Medulla oblongata (tissue), 1 donor: ENCODE measurements around the gene PDZD7.

Source experiments
- DNase-seq: peaks from one replicate; pipeline ENCODE4 v3.0.0-alpha.2; 2015; ENCODE audit errors: extremely low spot score

Gene PDZD7

DNA sequence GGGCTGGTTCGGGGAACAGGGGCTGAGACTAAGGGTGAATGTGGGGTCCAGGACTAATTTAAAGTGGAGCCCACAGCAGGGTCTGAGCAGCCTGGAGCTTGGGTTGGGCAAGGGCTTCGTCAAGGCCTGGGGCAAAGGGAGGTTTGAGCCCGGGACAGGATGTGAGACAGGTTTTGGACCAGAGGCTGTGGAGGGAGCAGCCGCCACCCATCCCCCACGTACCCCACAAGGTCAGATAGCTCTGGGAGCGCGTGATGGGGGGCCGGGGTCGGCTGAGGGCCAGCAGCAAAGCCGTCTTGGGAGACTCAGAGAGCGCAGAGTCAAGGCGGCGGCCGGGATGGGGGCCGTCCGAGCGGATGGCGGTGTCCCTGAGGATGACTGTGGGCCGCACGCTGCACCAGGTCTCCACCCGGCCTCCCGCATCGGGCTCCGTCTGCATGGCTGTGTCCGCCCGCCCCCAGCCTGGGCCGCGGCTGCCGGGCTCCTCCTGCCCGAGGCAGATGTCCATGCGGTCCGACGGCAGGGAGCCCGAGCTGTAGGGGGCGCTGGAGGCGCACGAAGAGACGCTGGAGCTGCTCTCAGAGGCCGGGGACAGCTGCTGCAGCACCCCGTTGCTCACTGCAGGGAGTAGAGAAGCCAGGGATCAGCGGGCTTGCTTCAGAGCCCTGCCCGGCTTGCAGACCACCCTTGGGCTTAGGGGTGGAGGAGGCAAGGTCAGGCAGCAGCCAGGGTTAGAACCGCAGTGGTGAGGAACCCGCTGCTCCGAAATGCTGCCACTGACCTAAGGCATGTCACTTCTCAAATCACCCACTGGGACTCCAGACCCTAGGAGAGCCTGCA lies 12.1 kb downstream of the PDZD7 start:
- peak; percentile 85 for DNase-seq

DNA sequence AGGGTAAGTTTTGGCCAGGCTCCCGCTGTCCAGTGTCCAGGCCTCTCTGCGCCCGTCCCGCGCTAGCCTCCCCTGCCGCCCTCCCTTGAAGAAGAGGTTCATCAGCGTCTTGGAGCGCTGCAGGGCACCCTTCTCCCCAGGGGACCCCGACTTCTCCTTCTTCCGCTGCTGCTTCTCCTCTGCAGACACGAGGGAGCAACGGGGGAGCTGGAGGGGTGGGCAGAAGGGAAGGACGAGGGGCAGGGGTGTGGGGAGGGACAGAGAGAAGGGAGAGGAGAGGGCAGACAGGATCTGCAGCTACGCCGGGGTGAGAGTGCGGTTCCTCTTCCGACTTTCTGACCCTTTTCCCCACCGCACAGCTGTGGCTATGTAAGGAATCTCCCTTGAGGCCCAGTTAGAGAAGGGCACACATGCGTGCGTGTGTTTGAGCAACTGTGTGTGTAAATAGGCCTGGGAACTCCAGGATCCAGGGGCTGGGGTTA lies 12.8 kb downstream of the PDZD7 start:
- DNase-seq: no peak

DNA sequence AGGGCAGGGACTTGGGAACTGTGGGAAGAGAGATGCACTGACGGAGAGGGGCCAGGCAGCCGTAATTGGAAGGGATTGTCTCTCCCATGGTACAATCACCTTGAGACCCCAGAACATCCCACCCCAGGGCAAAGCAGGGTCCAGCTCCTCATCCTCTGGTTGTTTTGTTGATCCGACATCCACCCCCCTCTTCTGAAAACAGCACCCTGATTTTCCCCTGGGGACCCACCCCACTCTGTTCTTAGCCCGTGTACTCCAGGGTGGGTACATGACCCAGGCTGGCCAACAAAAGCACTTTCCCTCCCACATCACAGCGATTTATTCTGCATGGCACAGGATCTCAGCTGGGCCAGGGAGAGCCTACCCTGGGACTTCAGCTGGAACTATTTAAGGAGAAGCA lies 14.1 kb downstream of the PDZD7 start:
- DNase-seq: no peak

DNA sequence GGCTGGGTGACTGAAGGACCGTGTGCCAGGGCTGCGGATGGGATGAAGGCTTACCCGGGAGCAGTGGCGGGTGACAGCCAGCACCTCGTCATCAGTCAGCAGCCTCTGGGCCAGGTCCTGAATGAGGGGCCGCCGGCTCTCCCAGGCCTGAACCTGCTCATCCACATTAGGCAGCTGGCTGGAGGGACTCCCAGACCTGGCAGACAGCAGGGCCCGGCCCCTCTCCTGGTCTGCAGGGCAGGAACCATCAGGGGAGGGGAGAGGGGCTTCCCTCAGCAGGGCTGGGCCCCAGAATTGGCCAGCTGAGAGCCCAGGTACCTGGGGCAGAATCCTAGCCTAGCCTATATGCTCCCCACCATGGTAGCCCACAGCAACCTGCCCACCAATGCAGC lies 15.4 kb downstream of the PDZD7 start:
- DNase-seq: no peak

DNA sequence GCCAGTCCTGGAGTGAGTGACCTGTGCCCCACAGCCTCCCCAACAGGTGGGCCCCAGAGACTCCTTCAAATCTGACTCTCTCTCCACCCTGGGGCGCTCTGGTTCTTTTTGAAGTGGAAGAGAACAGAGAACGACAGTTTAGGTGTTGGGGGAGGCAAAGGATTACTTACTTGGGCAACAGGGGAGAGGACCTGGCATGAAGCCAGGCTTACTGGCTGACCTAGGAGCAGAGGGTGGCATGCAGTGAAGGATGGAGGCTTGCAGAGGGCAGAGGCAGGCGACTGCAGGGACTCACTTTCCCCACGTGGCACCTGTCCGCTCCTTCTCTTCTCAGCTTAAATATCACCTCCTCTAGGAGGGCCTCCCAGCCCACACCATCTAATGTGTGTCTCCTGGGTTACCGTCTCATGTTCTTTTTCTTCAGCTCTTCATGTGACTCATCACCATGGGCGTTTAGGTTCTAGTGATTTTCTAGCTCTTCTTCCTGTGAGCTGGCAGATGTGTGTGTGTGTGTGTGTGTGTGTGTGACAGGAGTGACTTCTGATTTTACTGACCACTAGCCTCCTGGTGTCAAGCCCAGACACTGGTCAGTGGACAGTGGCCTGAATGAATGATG lies 15.9 kb downstream of the PDZD7 start:
- DNase-seq: no peak

DNA sequence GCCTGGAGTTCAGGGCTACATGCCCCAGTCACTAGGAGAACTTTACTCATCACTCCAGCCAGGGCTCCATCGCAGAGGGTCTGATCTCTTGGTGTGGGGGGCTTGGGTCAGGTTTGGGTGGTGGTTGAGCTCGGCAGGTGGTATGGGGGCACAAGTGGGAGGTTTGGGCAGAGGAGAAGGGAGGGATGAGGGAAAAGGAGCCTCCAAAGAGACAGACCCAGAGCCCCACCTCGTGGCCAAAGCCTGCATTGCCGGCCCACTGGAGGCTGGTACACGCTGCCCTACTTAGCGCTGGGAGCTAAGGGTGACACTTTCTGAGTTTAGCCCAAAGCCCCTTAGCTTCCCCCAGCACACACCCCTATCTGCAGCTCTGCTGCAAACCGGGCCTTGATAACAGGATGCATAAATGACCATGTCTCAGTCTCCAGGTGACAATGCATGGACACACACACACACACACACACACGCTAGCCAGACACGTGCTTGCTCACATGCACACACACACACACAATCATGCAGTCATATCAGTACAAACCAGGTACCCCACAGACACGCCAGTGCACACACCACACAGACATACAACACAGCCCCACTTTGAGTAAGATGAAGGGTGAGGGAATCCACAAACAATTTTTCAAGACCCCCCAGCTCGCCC lies 16.6 kb downstream of the PDZD7 start:
- DNase-seq: peak; percentile 85

DNA sequence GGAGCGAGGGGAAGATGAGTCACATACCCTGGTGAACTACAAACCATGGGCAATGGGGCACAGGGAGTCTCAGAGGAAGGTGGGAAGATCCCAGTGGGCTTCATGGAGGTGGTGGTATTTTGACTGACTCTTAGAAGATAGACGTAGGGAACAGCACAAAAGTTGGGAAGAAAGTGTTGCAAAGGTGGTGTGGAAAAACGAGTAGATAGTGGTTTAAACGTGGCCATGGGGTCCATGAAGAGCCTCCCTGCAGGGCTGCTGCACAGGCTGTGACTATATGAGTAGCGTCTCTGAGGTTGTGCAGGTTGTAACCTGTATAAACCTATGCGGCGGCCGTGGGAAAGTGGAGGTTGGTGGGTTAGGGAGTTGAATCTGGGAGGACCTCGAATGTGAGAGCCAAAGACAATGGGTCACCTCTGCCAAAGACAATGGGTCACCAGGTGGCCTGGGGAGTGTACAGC lies 17.5 kb downstream of the PDZD7 start:
- DNase-seq: no peak

DNA sequence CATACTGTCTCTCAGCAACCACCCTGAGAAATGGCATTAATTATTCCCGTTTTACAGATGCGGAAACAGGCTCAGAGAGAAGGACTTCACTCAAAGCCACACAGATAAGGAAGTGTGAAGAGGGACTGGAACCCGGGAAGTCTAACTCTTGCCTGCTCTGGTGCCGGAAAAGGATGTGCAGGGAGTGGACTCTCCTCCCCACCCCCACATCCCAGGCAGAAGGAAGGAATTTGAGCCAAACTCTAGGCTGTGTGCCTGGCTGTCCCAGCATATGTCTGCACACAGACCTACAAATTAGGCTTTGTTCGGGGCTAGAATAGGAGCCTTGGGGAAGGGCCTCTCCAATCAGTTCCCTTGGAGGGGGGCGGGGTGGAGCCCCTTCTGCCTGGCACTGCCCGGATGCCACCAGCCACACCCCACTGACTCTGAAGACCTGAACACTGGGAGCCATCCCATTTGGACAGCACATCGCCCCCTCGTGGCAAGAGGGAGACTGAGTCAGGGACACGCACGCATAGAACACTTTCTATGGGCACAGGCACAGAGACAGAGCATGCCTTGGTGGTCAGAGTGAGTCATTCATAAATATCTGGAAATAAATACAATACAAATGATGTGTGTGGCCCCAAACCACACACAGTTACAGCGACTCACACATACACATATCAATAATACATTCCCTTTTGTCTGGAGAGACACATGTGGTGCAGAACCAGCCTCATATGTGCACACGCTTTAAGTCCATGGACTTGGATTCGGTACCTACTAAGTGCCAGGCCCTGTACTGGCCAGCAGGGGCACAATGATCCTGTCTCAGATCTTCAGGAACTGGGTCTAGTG lies 18.2 kb downstream of the PDZD7 start:
- DNase-seq: peak; percentile 99

DNA sequence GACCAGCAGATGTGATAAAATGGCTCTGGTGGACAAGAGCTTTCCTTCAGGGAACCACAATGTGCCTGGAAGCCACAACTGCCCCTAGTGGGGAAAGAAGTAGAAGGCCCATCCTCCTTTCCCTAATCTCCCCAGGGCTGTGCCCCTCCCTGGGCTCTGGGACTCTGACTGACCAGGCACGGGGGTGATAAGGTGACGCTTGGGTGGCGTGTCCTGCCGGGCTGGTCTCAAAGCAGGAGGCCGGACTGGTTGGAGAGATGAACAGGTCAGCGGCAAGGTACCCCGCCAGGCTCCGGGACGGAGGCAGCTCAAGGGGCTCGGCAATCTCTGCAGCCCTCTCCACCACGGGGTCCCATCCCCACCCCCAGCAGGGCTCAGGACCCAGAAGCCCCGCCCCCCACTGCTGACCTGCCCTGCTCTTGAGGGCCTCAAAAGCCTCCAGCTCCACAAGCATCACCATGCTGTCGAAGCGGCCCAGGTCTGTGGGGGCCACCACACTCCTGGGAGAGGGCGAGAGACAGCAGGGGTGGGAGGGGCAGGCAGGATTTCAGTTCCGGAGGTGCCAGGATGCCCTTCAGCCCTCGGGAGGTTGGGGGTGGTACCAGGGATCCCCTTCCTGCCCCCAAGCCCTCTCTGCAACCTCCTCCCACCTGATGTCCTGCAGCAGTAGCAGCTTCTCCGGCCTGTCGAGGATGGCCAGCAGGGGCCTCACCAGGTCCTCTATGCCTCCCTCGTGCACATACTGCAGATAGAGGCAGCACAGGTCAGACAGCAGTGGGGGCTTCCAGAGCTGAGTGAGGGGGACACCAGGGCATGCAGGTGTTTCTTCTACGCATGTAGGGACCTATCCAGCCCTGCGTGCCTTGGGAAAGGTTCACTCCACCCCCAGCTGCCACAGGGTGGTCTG lies 19.2 kb downstream of the PDZD7 start:
- no peak for DNase-seq

DNA sequence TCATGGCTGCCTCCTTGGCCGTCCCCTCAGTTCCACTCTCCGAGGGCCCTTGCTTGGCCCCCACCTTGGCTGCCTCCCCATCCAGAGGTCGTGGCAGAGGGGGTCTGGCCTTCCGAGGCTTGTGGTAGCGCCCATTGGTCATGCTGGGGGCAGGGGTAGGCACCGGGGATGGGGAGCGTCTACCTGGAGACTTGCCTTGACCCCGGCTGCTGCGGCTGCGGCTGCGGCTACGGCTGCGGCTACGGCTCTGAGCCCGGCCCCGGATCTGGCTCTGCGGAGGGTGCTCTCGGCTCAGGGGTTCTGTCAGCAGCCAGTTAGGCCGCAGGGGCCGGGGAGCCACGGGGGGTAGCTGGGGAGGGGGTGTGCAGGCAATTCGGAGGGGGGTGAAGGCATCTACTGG lies 20.6 kb downstream of the PDZD7 start:
- no peak for DNase-seq

DNA sequence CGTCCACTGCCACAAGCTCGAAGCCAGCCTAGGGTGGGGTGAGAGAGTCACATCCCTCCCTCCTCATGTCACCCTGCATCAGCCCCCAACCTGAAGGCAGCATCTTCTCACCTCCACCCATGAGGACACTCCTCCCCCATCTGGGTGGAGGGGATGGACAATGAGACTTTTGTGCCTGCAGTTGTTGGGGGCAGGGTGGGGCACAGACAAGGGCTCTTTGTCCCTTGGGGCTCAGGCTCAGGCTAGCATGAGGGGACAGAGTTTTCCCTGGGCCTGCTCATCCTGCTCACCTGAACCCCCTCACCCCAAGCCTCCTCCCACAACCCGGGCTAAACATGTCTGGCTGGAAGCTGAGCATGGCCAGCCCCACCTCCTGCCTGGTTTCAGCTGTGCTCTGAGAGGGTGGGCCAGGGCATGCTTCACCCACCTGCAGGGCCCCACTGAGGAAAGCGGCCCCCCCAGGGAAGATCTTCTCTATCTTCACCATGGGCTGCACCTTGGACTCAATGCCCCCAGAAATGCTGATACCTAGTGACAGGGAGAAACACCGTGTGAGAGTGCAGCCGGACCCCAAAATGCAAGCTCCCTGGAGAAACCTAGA lies 22.0 kb downstream of the PDZD7 start:
- DNase-seq: peak; percentile 92

DNA sequence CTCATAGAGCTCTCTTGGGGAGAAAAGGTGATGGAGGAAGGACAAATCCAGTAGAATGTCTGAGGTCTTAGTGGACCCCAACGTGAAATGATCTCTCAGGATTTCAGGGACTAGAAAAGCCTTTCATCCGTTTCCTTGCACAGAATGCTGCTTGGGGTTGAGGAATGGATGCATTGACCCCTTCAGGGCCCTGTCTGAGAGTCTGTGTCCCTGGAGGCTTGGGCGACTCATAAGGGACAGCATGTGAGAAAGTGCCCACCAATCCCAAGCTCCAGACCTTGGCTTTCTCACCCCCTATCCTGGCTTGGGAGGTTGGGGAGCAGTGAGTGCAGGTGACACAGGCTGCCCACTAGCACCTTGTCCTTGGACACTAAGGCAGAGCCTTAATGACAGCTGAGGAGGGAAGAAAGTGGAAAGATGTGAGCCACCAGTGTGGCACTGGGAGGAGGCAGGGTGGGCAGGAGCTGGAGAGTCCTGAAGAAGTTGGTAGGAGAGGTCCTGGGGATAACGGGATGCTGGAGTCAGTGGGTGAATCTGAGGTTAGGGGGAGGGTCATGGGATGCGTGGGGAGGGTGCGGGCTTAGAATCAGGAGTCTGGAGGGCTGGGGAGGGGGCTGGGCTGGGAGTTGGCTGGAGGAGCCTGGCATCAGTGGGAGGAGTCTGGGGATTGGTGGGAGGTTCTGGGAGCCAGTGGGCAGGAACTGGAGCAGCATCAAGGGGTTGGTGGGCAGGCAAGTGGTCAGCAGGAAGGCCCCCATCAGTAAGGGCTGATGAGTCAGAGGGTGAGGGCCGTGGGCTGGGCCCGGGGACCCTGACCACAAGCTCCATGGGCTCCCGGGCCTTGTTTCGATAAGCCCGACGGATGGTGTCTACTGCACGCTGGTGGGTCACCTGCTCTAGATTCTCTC lies 22.8 kb downstream of the PDZD7 start:
- DNase-seq: peak; percentile 78

DNA sequence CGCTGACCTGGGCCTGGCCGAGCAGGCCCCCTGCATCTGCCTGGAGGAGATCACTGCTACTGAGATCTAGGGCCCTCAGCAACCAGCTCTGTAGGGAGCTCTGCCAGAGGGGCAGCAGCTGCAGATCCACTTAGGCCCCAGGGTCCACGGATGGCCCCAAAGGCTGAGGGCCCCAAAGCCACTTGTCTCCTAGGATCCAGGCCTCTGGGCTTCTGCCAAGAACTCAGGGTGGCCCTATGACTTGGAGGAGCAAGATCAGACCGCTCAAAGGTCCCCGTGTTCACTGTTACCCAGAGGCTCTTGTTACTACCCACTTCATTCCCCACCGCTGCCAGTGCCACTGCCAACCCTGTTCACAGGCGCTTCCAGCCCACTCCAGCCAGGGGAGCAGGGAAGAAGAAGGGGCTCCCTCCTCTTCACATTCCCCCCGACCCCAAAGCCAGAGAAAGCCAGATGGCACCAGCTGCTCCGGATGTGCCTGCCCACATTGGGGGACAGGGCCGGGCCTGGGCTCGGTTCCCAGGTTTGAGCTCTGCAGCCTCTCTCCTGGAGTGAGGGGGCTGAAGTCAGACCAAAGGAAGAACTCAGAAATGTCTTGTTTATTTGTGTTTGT lies 23.7 kb downstream of the PDZD7 start:
- DNase-seq: peak; percentile 54

DNA sequence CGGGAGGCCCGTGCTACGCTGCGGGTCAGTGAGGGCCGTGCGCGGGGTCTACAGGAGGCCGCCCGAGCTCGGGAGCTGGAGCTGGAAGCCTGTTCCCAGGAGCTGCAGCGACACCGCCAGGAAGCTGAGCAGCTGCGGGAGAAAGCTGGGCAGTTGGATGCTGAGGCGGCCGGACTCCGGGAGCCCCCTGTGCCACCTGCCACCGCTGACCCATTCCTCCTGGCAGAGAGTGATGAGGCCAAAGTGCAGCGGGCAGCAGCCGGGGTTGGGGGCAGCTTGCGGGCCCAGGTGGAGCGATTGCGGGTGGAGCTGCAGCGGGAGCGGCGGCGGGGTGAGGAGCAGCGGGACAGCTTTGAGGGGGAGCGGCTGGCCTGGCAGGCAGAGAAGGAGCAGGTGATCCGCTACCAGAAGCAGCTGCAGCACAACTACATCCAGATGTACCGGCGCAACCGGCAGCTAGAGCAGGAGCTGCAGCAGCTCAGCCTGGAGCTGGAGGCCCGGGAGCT lies 24.3 kb downstream of the PDZD7 start:
- no peak for DNase-seq

DNA sequence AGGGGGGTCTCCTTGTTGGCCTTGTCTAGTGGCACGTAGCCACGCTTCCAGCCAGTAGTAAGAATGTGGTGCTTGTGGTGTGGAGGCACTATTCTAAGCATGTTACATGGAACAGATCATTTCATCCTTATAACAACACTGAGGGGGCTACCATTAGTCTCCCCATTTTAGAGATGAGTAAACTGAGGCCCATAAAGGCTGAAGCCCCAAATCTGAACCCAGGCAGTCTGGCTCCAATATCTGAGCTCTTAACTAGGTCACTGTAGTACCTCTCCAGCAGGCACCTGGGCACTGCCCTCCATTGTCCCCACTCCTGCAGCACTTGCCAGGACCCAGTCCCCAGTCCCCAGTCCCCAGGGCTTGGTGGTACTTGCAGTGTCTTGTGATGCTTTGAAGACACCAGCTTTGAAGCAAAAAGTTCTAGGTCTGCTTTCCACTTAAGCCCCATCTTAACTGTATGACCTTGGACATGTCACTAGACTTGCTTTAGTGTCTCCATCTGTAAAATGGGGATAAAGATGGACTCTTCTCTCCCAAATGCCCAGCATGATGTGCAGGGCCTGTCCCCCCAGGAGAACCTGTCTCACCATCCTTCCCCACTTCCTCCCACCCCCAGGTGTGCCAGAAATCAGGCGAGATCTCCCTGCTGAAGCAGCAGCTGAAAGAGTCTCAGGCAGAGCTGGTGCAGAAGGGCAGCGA lies 24.9 kb downstream of the PDZD7 start:
- no peak for DNase-seq

DNA sequence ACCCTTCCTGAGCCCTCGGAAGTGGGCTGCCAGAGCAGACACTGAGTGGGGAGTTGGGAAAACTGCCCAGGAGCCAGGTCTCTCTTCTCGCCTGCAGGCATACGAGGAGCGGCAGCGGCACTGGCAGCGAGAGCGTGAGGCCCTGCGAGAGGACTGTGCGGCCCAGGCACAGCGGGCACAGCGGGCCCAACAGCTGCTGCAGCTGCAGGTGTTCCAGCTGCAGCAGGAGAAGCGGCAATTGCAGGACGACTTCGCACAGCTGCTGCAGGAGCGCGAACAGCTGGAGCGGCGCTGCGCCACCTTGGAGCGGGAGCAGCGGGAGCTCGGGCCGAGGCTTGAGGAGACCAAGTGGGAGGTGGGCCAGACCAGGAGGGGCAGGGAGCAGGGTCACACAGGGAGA lies 25.6 kb downstream of the PDZD7 start:
- DNase-seq: no peak

DNA sequence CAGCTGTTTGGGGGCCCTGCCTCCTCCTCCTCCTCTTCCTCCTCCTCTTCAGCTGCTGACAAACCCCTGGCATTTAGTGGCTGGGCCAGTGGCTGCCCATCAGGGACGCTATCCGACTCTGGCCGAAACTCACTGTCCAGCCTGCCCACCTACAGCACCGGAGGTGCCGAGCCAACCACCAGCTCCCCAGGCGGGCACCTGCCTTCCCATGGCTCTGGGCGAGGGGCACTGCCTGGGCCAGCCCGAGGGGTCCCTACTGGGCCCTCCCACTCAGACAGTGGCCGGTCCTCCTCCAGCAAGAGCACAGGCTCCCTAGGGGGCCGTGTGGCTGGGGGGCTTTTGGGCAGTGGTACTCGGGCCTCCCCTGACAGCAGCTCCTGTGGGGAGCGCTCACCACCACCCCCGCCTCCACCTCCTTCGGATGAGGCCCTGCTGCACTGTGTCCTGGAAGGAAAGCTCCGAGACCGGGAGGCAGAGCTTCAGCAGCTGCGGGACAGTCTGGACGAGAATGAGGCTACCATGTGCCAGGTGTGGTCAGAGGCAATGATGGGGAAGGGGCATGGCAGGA lies 27.2 kb downstream of the PDZD7 start:
- DNase-seq: no peak

DNA sequence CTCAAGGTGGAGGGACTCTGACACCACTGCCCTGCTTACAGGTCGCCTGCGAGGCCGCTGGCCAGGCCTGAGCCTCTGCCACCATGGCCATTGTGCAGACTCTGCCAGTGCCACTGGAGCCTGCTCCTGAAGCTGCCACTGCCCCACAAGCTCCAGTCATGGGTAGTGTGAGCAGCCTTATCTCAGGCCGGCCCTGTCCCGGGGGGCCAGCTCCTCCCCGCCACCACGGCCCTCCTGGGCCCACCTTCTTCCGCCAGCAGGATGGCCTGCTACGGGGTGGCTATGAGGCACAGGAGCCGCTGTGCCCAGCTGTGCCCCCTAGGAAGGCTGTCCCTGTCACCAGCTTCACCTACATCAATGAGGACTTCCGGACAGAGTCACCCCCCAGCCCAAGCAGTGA lies 28.5 kb downstream of the PDZD7 start:
- DNase-seq: no peak
